Left renal cortex interstitium (tissue), 4 donors: ENCODE data around the gene TRIM7. TPM values are rescaled to one million over a fixed set of nuclear protein-coding genes. Genes with fewer than 3 reads are reported as not detected.
"Not testable (repeated sequence)": the region's sequence is repeated elsewhere in the genome, so short reads cannot be mapped to it uniquely, and the experiment has no call there.

Source experiments
- DNase-seq, 4 donors: peaks; one replicate each; pipeline ENCODE4 v3.0.0-alpha.2; 2013; ENCODE audit warnings: low read depth in 4 of 4, low spot score in 2 of 4, missing footprints in 1 of 4
- polyA plus RNA-seq, 4 donors: library from polyadenylated mRNA; unstranded; fragments of 120-200 nt; gene quantifications; one replicate each; pipeline ENCODE4 v1.2.1, GENCODE V29; 2013; ENCODE audit not compliant: insufficient read length in 4 of 4

The TRIM7 gene
- polyA plus RNA-seq, 4 donors = 0.16 to 0.68 (median 0.25) TPM

- no peak for DNase-seq
Measured at GRCh38 chr5:181181650-181182565, 23.1 kb downstream of the TRIM7 start.

- DNase-seq = not testable (repeated sequence)
Measured at GRCh38 chr5:181177559-181177958, 27.4 kb downstream of the TRIM7 start.

DNA sequence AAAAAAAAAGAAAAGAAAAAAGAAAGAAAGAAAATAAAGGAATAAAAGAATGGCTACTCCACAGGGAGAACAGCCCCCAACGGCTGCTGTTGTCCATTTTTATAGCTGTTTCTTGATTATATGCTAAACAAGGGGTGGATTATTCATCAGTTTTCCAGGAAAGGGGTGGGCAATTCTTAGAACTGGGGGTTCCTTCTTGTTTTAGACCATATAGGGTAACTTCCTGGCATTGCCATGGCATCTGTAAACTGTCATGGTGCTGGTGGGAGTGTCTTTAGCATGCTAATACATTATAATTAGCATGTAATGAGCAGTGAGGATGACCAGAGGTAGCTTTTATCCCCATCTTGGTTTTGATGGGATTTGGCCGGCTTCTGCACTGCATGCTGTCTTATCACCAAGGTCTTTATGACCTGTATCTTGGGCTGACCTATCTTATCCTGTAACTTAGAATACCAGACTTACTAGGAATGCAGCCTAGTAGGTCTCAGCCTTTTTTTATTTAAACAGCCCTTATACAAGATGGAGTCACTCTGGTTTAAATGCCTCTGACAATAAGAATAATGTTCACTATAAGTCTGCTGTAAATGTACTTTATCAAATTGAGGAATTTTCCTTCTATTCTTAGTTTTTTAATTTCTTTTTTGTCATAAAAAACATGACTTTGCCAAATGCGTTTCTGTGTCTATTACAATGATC lies 28.6 kb downstream of the TRIM7 start:
- DNase-seq = no peak

DNA sequence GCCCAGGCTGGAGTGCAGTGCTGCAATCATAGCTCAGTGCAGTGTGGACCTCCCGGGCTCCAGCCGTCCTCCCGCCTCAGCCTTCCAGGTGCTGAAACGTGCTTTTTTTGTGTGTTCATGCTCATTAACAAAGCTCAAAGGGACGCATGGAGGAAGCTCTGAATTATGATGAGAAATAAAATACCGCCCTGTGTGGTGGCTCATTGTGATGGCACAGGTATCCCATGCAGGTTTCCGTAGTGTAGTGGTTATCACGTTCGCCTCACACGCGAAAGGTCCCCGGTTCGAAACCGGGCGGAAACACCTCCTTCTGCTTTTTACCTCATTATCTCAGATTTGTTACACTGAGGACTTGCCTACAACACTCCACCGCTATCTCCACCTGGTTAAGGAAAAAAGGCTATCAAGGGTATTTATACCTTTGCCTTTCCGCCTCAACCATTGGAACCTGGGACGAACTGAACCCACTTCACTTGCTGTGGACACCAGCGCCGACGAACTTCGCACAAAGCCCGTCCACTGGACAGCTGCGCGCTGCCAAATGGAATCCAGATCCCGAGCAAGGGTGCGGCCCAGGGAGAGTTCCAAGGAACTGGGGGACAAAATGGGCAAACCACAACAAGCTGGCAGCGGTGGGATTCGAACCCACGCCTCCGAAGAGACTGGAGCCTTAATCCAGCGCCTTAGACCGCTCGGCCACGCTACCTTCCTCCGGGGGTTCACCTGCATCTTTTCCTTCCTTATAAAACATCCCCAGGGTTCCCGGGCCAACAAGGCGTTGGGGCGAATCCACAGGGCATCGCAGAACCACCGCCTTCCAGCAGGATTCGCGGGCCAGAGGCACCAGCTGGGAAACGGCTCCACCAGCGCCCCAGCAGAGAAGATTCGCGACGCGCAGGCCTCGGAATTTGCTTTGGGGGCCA lies 31.3 kb downstream of the TRIM7 start:
- no peak for DNase-seq

- DNase-seq = no peak
Measured at GRCh38 chr5:181173027-181173419, 32.0 kb downstream of the TRIM7 start.

- no peak for DNase-seq
Measured at GRCh38 chr5:181171782-181172181, 33.2 kb downstream of the TRIM7 start.

DNA sequence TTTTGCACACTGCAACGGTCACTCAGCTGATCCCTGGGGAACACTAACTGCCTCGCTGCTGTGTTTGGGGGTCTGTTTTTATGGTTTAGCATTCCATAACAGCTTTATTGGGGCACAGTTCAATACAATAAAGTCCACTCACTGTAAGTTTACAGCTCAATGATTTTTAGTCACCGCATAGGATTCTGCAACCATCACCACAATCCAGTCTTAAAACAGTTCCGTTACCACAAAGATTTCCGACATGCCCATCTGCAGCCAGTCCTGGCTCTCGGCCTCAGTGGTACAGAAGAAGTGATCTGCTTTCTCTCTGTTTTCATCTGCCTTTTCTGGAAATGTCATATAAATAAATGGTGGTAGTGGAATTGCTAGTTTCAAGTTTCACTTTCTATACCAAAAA lies 34.0 kb downstream of the TRIM7 start:
- DNase-seq = no peak

GRCh38 chr5:181170237-181170825 lies 34.7 kb downstream of the TRIM7 start:
- DNase-seq = no peak

- DNase-seq = not testable (repeated sequence)
Measured at GRCh38 chr5:181169459-181170236, 35.3 kb downstream of the TRIM7 start.

DNA sequence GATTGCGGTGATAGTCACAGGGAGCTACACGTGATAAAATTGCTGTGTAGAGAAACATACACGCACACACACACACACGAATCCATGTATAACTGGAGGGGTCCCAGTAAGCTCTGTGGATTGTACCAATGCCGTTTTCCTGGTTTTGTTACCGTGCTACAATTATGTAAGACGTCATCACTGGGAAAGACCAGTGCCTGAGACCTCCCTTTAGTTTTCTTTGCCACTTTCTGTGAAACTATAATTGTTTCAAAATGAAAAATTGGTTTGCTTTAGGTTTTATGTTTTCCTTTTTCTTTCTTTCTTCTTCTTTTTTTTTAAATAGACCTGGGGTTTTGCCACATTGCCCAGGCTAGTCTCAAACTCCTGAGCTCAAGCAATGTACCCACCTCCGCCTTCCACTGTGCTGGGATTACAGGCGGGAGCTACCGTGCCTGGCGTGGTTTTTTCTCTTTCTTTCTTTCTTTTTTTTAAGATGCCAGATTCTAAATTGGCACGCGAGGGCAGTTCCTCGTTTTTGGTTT lies 36.3 kb downstream of the TRIM7 start:
- no peak for DNase-seq

DNA sequence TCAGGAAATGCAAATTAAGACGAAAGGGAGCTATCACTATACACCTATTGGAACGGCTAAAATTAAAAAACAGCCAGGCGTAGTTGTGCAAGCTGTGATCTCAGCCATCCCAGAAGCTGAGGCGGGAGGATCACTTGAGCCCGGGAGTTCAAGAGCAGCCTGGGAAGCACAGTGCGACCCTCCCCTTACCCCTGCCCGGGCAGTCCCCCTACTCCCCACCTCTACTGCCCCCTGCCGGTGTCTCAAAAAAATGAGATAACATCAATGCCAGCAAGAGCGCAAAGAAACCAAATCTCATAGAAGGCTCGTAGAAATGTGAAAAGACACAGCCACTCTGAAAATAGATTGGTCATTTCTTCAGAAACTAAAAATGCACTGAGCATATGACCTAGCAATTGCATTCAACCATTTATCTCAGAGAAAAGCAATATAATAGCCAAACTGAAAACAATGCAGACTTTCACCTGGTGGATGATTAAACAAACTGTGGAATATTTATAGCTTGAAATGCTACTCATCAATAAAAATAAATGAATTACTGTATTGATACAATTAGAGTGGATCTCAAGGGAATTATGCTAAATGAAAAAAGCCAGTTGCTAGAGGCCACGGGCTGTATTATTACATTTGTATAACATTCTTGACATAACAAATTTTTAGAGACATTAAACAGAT lies 37.0 kb downstream of the TRIM7 start:
- DNase-seq = no peak

- DNase-seq = no peak
Measured at GRCh38 chr5:181166812-181167733, 37.9 kb downstream of the TRIM7 start.

- DNase-seq = no peak
Measured at GRCh38 chr5:181164076-181164952, 40.7 kb downstream of the TRIM7 start.

DNA sequence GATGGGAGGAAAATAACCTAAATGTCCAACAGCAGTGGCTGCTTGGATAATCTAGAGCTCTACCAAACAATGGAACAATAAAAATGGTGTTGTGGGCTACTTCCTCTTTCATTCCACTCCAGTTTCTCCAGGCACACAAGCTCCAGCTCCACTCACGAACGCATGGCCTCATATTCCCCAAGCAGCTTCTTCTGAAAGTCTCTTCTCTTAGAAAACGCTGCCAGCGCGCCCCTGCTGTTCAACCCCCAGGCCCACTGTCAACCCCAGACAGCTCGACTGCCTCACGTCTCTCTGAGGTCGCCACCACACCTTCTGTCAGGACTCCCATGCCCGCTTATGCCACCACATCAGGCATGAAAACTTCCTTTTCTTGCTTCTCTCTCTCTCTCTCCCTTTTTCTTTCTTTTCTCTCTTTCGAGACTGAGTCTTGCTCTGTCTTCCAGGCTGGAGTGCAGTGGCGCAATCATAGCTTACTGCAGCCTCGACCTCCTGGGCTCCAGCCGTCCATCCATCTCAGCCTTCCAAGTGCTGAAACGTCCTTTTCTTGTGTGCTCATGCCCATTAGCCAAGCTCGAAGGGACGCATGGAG lies 41.4 kb downstream of the TRIM7 start:
- DNase-seq = no peak

DNA sequence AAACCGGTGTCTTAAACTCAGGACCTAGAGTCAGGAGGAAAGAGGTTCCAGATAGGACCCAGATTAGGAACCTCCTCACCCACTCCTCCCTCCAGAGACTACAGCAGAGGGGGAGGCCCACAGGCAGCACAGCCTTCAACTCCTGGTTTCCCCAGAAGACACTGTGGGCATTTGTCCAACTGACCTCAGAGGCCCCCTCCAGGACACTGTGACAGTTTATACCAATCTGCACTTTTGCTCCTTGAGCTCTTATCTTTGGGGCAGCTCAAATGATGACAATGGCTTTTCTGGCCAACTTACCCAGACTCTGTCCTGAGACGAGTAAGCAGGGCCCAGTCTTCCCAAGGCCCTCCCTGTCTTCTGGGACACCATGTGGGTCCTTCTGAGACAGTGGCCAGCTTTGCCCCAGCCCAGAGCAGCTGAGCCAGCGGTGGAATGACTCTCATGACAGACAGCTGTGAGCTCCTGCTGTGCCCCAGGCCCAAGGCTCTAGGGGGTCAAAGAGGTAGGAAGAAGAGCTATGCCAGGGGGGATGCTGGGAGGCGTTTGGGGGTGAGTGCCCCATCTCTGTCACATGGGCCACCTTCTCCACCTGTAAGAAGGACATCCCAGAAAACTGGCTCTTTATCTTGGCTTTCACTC lies 43.3 kb downstream of the TRIM7 start:
- no peak for DNase-seq
